CD14-positive monocyte (primary cell): Measurements from ENCODE around the gene PISD. TPM values are rescaled to one million over a fixed set of nuclear protein-coding genes. Genes with fewer than 3 reads are reported as not detected.

Experiments
- DNase-seq, 3 donors: peaks; one replicate each; pipeline ENCODE4 v3.0.0-alpha.2; 2011 to 2022
- H2AFZ ChIP-seq: 2 replicates; pipeline ENCODE4 v1.6.0; 2012; ENCODE audit warnings: mild to moderate bottlenecking, low read depth, low read length, inconsistent platforms; ENCODE audit not compliant: insufficient read depth, poor library complexity, severe bottlenecking
- H3K27ac ChIP-seq, 2 donors: 1 replicate in 1 of 2; 2 replicates in 1 of 2; pipeline ENCODE4 v1.5.1; 2012 to 2013; ENCODE audit warnings: low read length in 2 of 2, control low read depth in 1 of 2, inconsistent platforms in 1 of 2, low read depth in 1 of 2, mild to moderate bottlenecking in 1 of 2
- H3K27me3 ChIP-seq, 2 donors: one replicate each; pipeline versions ENCODE4 v1.6.0 to v1.6.1; 2011 to 2013; ENCODE audit warnings: low read length in 2 of 2; ENCODE audit not compliant: control insufficient read depth in 2 of 2, insufficient read depth in 2 of 2
- H3K36me3 ChIP-seq, 2 donors: replicated peaks in 1 of 2; 1 replicate in 1 of 2; 2 replicates in 1 of 2; pipeline versions ENCODE4 v1.5.1 to v1.6.1; 2012 to 2013; ENCODE audit warnings: low read length in 2 of 2, control low read depth in 1 of 2, inconsistent platforms in 1 of 2, mild to moderate bottlenecking in 1 of 2; ENCODE audit not compliant: insufficient read depth in 2 of 2, control insufficient read depth in 1 of 2
- H3K4me1 ChIP-seq, 2 donors: 1 replicate in 1 of 2; 2 replicates in 1 of 2; pipeline versions ENCODE4 v1.5.1 to v1.6.1; 2012 to 2013; ENCODE audit warnings: low read length in 2 of 2, control low read depth in 1 of 2, inconsistent platforms in 1 of 2, mild to moderate bottlenecking in 1 of 2, moderate library complexity in 1 of 2; ENCODE audit not compliant: insufficient read depth in 2 of 2, control insufficient read depth in 1 of 2
- H3K4me2 ChIP-seq: replicated peaks from 2 replicates; pipeline ENCODE3; 2012; ENCODE audit warnings: low read length, moderate library complexity, mild to moderate bottlenecking; ENCODE audit not compliant: poor library complexity, severe bottlenecking; ENCODE audit errors: extremely low read depth
- H3K4me3 ChIP-seq, 3 experiments: fragments of 200-600 bp in 1 of 3; sonication (generic) in 1 of 3; replicated peaks in 1 of 3; 1 replicate in 2 of 3; 2 replicates in 1 of 3; pipeline ENCODE4 v1.5.1; 2011 to 2013; ENCODE audit warnings: low read length in 3 of 3, mild to moderate bottlenecking in 3 of 3, control low read depth in 2 of 3, low read depth in 2 of 3, inconsistent platforms in 1 of 3, moderate library complexity in 1 of 3
- H3K79me2 ChIP-seq: 2 replicates; pipeline ENCODE4 v1.6.0; 2012; ENCODE audit warnings: mild to moderate bottlenecking, control low read depth, inconsistent platforms, low read length, moderate library complexity; ENCODE audit not compliant: insufficient read depth
- H3K9ac ChIP-seq: 2 replicates; pipeline ENCODE4 v1.6.0; 2017; ENCODE audit warnings: low read length, mild to moderate bottlenecking; ENCODE audit not compliant: insufficient read depth, poor library complexity, severe bottlenecking
- H3K9me3 ChIP-seq, 2 donors: replicated peaks in 1 of 2; 1 replicate in 1 of 2; 2 replicates in 1 of 2; pipeline versions ENCODE4 v1.5.1 to v1.6.1; 2012 to 2013; ENCODE audit warnings: low read length in 2 of 2, control low read depth in 1 of 2; ENCODE audit not compliant: control insufficient read depth in 1 of 2, insufficient read depth in 1 of 2
- H4K20me1 ChIP-seq: 2 replicates; pipeline ENCODE4 v1.6.0; 2012; ENCODE audit warnings: mild to moderate bottlenecking, low read length, control low read depth, moderate library complexity; ENCODE audit not compliant: insufficient read depth
- H3K27ac Mint-ChIP-seq, 7 donors: one replicate each; pipeline ENCODE4 v1.8.0; 2020; ENCODE audit warnings: mild to moderate bottlenecking in 7 of 7, mixed read lengths in 7 of 7, moderate library complexity in 6 of 7, inconsistent platforms in 2 of 7
- H3K27me3 Mint-ChIP-seq, 3 donors: one replicate each; pipeline ENCODE4 v1.8.0; 2021 to 2022; ENCODE audit warnings: low read depth in 3 of 3, mild to moderate bottlenecking in 3 of 3, mixed read lengths in 3 of 3, moderate library complexity in 3 of 3, inconsistent platforms in 1 of 3
- H3K36me3 Mint-ChIP-seq, 2 donors: one replicate each; pipeline ENCODE4 v1.8.0; 2020; ENCODE audit warnings: mixed read lengths in 2 of 2, inconsistent platforms in 1 of 2, mild to moderate bottlenecking in 1 of 2
- H3K4me1 Mint-ChIP-seq: one replicate; pipeline ENCODE4 v1.8.0; 2020; ENCODE audit warnings: mild to moderate bottlenecking, mixed read lengths
- H3K4me3 Mint-ChIP-seq, 2 donors: one replicate each; pipeline ENCODE4 v1.8.0; 2020; ENCODE audit warnings: mild to moderate bottlenecking in 2 of 2, mixed read lengths in 2 of 2, moderate library complexity in 1 of 2
- H3K9me3 Mint-ChIP-seq, 7 donors: one replicate each; pipeline ENCODE4 v1.8.0; 2020 to 2022; ENCODE audit warnings: mixed read lengths in 7 of 7, mild to moderate bottlenecking in 6 of 7, moderate library complexity in 6 of 7, inconsistent platforms in 2 of 7
- WGBS: methylation state at CpG from one replicate; pipeline ENCODE4 v1.1.5; 2013; ENCODE audit warnings: missing lambda C conversion rate; ENCODE audit not compliant: insufficient coverage; 5-methylcytosine and 5-hydroxymethylcytosine counted together
- intact Hi-C, 2 donors: fragments of 100-400 bp; cut with micrococcal nuclease; formaldehyde crosslinking; loops; one replicate each; pipeline versions ENCODE4 v1.15.0 to v1.15.1; 2023
- polyA plus RNA-seq, 3 donors: library from polyadenylated mRNA; depleted of rRNA in 1 of 3; unstranded in 2 of 3; stranded (reverse) in 1 of 3; fragments of 300-500 nt in 2 of 3; fragments of >200 nt in 1 of 3; fragmentation: Illumina TruSeq in 2 of 3; gene quantifications; 1 replicate in 2 of 3; 2 replicates in 1 of 3; pipeline ENCODE4 v1.2.3, GENCODE V29; 2012 to 2021
- TF ChIP-seq, protein P1 (sequence below): fragments of 200-600 bp; IDR thresholded peaks from one replicate; pipeline ENCODE4 v1.8.0; 2022; ENCODE audit warnings: antibody characterized with exemption, mild to moderate bottlenecking

The PISD gene
- polyA plus RNA-seq, 3 donors, result 38.1 to 112 (median 45.3) TPM

DNA sequence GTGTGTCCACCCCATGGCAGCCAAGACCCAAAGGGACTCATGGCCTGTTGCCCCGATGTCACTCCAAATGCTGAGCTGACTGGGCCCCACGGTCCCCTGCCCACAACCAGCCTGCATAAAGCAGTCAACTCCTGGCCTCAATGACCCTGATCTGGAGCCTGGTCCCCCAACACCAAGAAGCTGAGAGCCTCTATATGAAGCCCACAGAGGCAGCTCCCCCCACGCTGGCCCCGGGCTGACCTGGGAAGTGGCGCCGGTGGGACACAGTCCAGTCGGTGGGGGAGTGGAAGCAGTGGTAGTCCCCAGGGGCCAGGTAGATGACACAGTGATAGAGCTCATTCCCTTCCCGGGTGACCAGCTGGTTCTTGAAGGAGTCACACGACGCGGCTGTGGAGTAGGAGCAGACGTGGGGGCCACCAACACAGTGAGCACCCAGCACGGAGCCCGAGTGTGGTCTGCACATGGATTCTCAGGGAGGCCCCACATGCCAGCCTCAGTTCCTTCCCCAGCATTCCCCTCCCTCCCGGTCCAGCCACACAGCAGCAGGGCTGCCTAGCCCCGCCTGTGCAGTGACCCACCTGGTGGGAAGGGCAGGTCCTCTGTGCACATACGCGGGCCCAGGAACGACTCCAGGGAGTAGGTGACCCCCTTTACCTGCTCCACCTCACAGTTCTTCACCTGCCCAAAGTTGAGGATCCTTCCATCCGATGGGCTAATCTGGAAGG is 41.1 kb downstream of the PISD start:
- Histone ChIP-seq H3K27me3 (no peaks in the 10 kb centered on the region), H3K4me1 (peaks cover 12 to 17% of the 10 kb centered on the region in 2 donors), H3K79me2 (peaks cover 51% of the 10 kb centered on the region), H3K4me2 (no peak overlapping the region), H4K20me1 (peaks cover 100% of the 10 kb centered on the region), H3K4me3 (no peak overlapping the region), H2AFZ (no peak overlapping the region), H3K9me3 (no peaks in the 10 kb centered on the region), H3K27ac (no peak overlapping the region), H3K9ac (no peak overlapping the region), H3K36me3 (peaks cover 90 to 93% of the 10 kb centered on the region in 2 donors)
- peaks cover 61 to 85% of the 10 kb centered on the region in 2 donors for H3K36me3 Mint-ChIP-seq
- H3K27ac Mint-ChIP-seq, result peak overlapping the region in 4 of 7 donors; percentile 11 to 68 (median 34)
- no peaks in the 10 kb centered on the region for H3K27me3 Mint-ChIP-seq
- H3K4me3 Mint-ChIP-seq, result no peak overlapping the region
- peaks cover 20% of the 10 kb centered on the region for H3K4me1 Mint-ChIP-seq
- 88% methylated on average over 16 of the region's 20 CpGs for WGBS
- no peak for DNase-seq
- no peaks in the 10 kb centered on the region for H3K9me3 Mint-ChIP-seq
- TF ChIP-seq, protein P1, sequence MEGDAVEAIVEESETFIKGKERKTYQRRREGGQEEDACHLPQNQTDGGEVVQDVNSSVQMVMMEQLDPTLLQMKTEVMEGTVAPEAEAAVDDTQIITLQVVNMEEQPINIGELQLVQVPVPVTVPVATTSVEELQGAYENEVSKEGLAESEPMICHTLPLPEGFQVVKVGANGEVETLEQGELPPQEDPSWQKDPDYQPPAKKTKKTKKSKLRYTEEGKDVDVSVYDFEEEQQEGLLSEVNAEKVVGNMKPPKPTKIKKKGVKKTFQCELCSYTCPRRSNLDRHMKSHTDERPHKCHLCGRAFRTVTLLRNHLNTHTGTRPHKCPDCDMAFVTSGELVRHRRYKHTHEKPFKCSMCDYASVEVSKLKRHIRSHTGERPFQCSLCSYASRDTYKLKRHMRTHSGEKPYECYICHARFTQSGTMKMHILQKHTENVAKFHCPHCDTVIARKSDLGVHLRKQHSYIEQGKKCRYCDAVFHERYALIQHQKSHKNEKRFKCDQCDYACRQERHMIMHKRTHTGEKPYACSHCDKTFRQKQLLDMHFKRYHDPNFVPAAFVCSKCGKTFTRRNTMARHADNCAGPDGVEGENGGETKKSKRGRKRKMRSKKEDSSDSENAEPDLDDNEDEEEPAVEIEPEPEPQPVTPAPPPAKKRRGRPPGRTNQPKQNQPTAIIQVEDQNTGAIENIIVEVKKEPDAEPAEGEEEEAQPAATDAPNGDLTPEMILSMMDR, result no peak
- intact Hi-C loops, result no loop called here

- Mint-ChIP-seq H3K27ac (no peak overlapping the region), H3K9me3 (no peaks in the 10 kb centered on the region), H3K36me3 (peaks cover 53 to 74% of the 10 kb centered on the region in 2 donors), H3K4me3 (no peak overlapping the region), H3K4me1 (peaks cover 29% of the 10 kb centered on the region), H3K27me3 (no peaks in the 10 kb centered on the region)
- DNase-seq, result no peak
- Histone ChIP-seq H3K79me2 (peaks cover 39% of the 10 kb centered on the region), H3K27ac (no peak overlapping the region), H2AFZ (no peak overlapping the region), H3K4me1 (peaks cover 16 to 26% of the 10 kb centered on the region in 2 donors), H3K9ac (no peak overlapping the region), H3K4me3 (no peak overlapping the region), H3K4me2 (no peak overlapping the region), H4K20me1 (peaks cover 100% of the 10 kb centered on the region), H3K36me3 (peaks cover 78 to 82% of the 10 kb centered on the region in 2 donors), H3K9me3 (no peaks in the 10 kb centered on the region), H3K27me3 (no peaks in the 10 kb centered on the region)
- WGBS, result 94% methylated on average over 12 of the region's 14 CpGs
- intact Hi-C loops, result no loop called here
- TF ChIP-seq, protein P1, result no peak
Measured at GRCh38 chr22:31619611-31620300, 42.3 kb downstream of the PISD start.
